HepG2 (cell line): ENCODE results near the gene SDC1. TPM values are rescaled to one million over a fixed set of nuclear protein-coding genes. Genes with fewer than 3 reads are reported as not detected.

Experiments used
- FOSL2 ChIP-seq: sonication (generic); formaldehyde crosslinking; IDR thresholded peaks from 2 replicates; pipeline ENCODE4 v1.4.0; 2020; ENCODE audit warnings: missing genetic modification reagents
- HOXA3 ChIP-seq: sonication (generic); formaldehyde crosslinking; IDR thresholded peaks from 2 replicates; pipeline ENCODE4 v1.5.0; 2020; ENCODE audit warnings: missing genetic modification reagents
- NAIF1 ChIP-seq: sonication (generic); formaldehyde crosslinking; IDR thresholded peaks from 2 replicates; pipeline ENCODE4 v1.5.0; 2020; ENCODE audit warnings: mild to moderate bottlenecking, missing genetic modification reagents, borderline replicate concordance
- NFYB ChIP-seq: sonication (generic); formaldehyde crosslinking; IDR thresholded peaks from 2 replicates; pipeline ENCODE4 v1.4.0; 2020; ENCODE audit warnings: missing genetic modification reagents
- RAD51 ChIP-seq: fragments of 450-650 bp; IDR thresholded peaks from 2 replicates; pipeline ENCODE4 v1.6.1; 2016; ENCODE audit warnings: borderline replicate concordance
- RFX1 ChIP-seq: fragments of 450-650 bp; IDR thresholded peaks from 2 replicates; pipeline ENCODE4 v1.6.1; 2017
- ZC3H13 ChIP-seq: sonication (generic); formaldehyde crosslinking; IDR thresholded peaks from 2 replicates; pipeline ENCODE4 v1.8.1; 2023; ENCODE audit warnings: mild to moderate bottlenecking, missing genetic modification reagents, moderate library complexity
- ZNF17 ChIP-seq: sonication (generic); formaldehyde crosslinking; IDR thresholded peaks from 2 replicates; pipeline ENCODE4 v1.5.0; 2020; ENCODE audit warnings: mild to moderate bottlenecking, missing genetic modification reagents
- ZNF343 ChIP-seq: sonication (generic); formaldehyde crosslinking; IDR thresholded peaks from 2 replicates; pipeline ENCODE4 v1.4.0; 2020; ENCODE audit warnings: mild to moderate bottlenecking, missing genetic modification reagents
- ZNF383 ChIP-seq: sonication (generic); formaldehyde crosslinking; IDR thresholded peaks from 2 replicates; pipeline ENCODE4 v1.4.0; 2020; ENCODE audit warnings: missing genetic modification reagents, mild to moderate bottlenecking, borderline replicate concordance
- polyA plus RNA-seq, 8 experiments: library from polyadenylated mRNA; depleted of rRNA in 3 of 8; stranded (reverse) in 7 of 8; unstranded in 1 of 8; fragments of >200 nt; fragmentation: Illumina TruSeq in 4 of 8; extraction: Trizol in 4 of 8; gene quantifications; 2 replicates each; pipeline versions ENCODE4 v1.2.1 to v1.2.3, GENCODE V29; 2011 to 2016; ENCODE audit warnings: low read depth in 4 of 8, missing spikeins in 1 of 8, mixed read lengths in 1 of 8; ENCODE audit not compliant: insufficient read depth in 1 of 8
- total RNA-seq, 5 experiments: library from RNA; depleted of rRNA; stranded (reverse); fragments of >200 nt; fragmentation: Illumina TruSeq; extraction: Trizol; gene quantifications; 2 replicates each; pipeline ENCODE4 v1.2.3, GENCODE V29; 2016; ENCODE audit warnings: low read depth in 1 of 5
- TF ChIP-seq, protein P1 (sequence below), 2 experiments: fragments of 450-650 bp in 1 of 2; sonication (generic) in 1 of 2; formaldehyde crosslinking in 1 of 2; IDR thresholded peaks; 2 replicates each; pipeline versions ENCODE4 v1.6.1 to v1.8.0; 2016 to 2022; ENCODE audit warnings: antibody characterized with exemption in 1 of 2, mild to moderate bottlenecking in 1 of 2, missing genetic modification reagents in 1 of 2
- TF ChIP-seq, protein P2 (sequence below): sonication (generic); formaldehyde crosslinking; IDR thresholded peaks from 2 replicates; pipeline ENCODE4 v1.4.0; 2020; ENCODE audit warnings: low read depth, mild to moderate bottlenecking, missing genetic modification reagents
- TF ChIP-seq, protein P3 (sequence below): sonication (generic); formaldehyde crosslinking; IDR thresholded peaks from 2 replicates; pipeline ENCODE4 v1.5.0; 2020; ENCODE audit warnings: missing genetic modification reagents
- TF ChIP-seq, protein P4 (sequence below): IDR thresholded peaks from 2 replicates; pipeline ENCODE4 v1.6.1; 2016; ENCODE audit warnings: control low read depth
- TF ChIP-seq, protein P5 (sequence below): sonication (generic); formaldehyde crosslinking; IDR thresholded peaks from 2 replicates; pipeline ENCODE4 v1.5.0; 2020; ENCODE audit warnings: mild to moderate bottlenecking, missing genetic modification reagents

The SDC1 gene
- total and polyA plus RNA-seq, 2 of the 13 experiments (the other 11 are each of a cell fraction or from before 2014, with no cell fraction given) = 108 to 119 TPM

DNA sequence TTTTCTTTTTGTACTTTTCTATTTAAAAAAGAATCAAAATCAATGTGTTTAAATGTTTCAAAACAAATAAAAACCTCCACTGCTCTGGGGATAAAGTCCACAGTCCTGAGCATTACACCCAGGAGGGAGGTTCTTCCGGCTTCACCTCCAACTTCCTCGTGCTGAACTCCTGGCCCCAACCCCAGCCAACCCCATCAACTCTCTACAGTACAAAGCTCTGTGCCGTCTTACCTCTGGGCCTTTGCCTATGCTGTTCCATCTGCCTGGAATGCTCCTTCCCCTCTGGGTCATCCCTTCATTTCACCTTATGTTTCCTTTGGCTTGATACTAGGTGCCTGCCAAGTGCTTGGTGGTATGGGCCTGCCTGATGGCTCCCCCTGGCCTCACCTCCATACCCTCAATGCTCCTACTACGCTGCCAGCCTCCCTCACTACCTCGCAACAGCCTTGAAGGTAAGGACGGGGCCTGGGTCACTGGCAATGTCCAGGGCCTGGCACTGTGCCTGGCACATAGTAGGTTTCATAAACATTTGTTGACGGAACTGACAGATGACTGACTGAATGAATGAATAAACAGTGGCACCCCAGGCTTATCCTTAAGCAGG lies 28.8 kb downstream of the SDC1 start (continued):
- TF ChIP-seq, protein P1, sequence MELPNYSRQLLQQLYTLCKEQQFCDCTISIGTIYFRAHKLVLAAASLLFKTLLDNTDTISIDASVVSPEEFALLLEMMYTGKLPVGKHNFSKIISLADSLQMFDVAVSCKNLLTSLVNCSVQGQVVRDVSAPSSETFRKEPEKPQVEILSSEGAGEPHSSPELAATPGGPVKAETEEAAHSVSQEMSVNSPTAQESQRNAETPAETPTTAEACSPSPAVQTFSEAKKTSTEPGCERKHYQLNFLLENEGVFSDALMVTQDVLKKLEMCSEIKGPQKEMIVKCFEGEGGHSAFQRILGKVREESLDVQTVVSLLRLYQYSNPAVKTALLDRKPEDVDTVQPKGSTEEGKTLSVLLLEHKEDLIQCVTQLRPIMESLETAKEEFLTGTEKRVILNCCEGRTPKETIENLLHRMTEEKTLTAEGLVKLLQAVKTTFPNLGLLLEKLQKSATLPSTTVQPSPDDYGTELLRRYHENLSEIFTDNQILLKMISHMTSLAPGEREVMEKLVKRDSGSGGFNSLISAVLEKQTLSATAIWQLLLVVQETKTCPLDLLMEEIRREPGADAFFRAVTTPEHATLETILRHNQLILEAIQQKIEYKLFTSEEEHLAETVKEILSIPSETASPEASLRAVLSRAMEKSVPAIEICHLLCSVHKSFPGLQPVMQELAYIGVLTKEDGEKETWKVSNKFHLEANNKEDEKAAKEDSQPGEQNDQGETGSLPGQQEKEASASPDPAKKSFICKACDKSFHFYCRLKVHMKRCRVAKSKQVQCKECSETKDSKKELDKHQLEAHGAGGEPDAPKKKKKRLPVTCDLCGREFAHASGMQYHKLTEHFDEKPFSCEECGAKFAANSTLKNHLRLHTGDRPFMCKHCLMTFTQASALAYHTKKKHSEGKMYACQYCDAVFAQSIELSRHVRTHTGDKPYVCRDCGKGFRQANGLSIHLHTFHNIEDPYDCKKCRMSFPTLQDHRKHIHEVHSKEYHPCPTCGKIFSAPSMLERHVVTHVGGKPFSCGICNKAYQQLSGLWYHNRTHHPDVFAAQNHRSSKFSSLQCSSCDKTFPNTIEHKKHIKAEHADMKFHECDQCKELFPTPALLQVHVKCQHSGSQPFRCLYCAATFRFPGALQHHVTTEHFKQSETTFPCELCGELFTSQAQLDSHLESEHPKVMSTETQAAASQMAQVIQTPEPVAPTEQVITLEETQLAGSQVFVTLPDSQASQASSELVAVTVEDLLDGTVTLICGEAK (IDR thresholded peaks at IDR 0.05) = no peak
- TF ChIP-seq, protein P1 (CRISPR knock-in tag; IDR thresholded peaks at IDR 0.05) = peak; percentile 81
- TF ChIP-seq, protein P2, sequence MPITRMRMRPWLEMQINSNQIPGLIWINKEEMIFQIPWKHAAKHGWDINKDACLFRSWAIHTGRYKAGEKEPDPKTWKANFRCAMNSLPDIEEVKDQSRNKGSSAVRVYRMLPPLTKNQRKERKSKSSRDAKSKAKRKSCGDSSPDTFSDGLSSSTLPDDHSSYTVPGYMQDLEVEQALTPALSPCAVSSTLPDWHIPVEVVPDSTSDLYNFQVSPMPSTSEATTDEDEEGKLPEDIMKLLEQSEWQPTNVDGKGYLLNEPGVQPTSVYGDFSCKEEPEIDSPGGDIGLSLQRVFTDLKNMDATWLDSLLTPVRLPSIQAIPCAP (CRISPR knock-in tag) = no peak
- TF ChIP-seq FOSL2 (CRISPR knock-in tag) = peak; percentile 36; the same call in 1 of the 2 replicates
- no peak for TF ChIP-seq RAD51
- TF ChIP-seq, protein P3, sequence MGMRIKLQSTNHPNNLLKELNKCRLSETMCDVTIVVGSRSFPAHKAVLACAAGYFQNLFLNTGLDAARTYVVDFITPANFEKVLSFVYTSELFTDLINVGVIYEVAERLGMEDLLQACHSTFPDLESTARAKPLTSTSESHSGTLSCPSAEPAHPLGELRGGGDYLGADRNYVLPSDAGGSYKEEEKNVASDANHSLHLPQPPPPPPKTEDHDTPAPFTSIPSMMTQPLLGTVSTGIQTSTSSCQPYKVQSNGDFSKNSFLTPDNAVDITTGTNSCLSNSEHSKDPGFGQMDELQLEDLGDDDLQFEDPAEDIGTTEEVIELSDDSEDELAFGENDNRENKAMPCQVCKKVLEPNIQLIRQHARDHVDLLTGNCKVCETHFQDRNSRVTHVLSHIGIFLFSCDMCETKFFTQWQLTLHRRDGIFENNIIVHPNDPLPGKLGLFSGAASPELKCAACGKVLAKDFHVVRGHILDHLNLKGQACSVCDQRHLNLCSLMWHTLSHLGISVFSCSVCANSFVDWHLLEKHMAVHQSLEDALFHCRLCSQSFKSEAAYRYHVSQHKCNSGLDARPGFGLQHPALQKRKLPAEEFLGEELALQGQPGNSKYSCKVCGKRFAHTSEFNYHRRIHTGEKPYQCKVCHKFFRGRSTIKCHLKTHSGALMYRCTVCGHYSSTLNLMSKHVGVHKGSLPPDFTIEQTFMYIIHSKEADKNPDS (CRISPR knock-in tag) = no peak
- TF ChIP-seq ZNF343 (CRISPR knock-in tag) = peak; percentile 58; the same call in 1 of the 2 replicates
- peak; percentile 83 for TF ChIP-seq HOXA3 (CRISPR knock-in tag)
- no peak for TF ChIP-seq RFX1
- no peak for TF ChIP-seq ZNF17 (CRISPR knock-in tag)
- no peak for TF ChIP-seq NAIF1 (CRISPR knock-in tag)
- TF ChIP-seq, protein P4, sequence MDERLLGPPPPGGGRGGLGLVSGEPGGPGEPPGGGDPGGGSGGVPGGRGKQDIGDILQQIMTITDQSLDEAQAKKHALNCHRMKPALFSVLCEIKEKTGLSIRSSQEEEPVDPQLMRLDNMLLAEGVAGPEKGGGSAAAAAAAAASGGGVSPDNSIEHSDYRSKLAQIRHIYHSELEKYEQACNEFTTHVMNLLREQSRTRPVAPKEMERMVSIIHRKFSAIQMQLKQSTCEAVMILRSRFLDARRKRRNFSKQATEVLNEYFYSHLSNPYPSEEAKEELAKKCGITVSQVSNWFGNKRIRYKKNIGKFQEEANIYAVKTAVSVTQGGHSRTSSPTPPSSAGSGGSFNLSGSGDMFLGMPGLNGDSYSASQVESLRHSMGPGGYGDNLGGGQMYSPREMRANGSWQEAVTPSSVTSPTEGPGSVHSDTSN = no peak
- TF ChIP-seq, protein P5, sequence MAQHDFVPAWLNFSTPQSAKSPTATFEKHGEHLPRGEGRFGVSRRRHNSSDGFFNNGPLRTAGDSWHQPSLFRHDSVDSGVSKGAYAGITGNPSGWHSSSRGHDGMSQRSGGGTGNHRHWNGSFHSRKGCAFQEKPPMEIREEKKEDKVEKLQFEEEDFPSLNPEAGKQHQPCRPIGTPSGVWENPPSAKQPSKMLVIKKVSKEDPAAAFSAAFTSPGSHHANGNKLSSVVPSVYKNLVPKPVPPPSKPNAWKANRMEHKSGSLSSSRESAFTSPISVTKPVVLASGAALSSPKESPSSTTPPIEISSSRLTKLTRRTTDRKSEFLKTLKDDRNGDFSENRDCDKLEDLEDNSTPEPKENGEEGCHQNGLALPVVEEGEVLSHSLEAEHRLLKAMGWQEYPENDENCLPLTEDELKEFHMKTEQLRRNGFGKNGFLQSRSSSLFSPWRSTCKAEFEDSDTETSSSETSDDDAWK (CRISPR knock-in tag) = no peak
- no peak; the same call in 1 of the 2 replicates for TF ChIP-seq NFYB
- peak; percentile 64; the same call in 1 of the 2 replicates for TF ChIP-seq ZC3H13 (CRISPR knock-in tag)
- 0 out of 2 replicates have a peak, but pooled peaks have one; percentile 58 for TF ChIP-seq ZNF383 (CRISPR knock-in tag)
